CD4-positive, alpha-beta T cell (primary cell): ENCODE results near the gene SLC31A1. TPM values are rescaled to one million over a fixed set of nuclear protein-coding genes. Genes with fewer than 3 reads are reported as not detected.

Experiments used
- ATAC-seq: fragments of 200-7000 bp; cut with Tn5 transposase; one replicate; pipeline ENCODE4 v1.10.0; 2022; ENCODE audit warnings: mild to moderate bottlenecking; ENCODE audit not compliant: poor library complexity
- CTCF ChIA-PET: fragments of 350-600 bp; sonication (Branson Sonifier 250); formaldehyde crosslinking; loops from one replicate; lab custom pipeline; 2021; ENCODE audit warnings: antibody characterized with exemption, inconsistent platforms; lab: Charles Lee
- POLR2A ChIA-PET: fragments of 350-600 bp; sonication (Branson Sonifier 250); formaldehyde crosslinking; loops from one replicate; lab custom pipeline; 2021; ENCODE audit warnings: antibody characterized with exemption, inconsistent platforms; lab: Charles Lee
- DNase-seq, 14 experiments: peaks; one replicate each; pipeline ENCODE4 v3.0.0-alpha.2; 2013 to 2020; ENCODE audit warnings: mixed read lengths in 2 of 14
- H3K27ac ChIP-seq, 2 donors: one replicate each; pipeline versions ENCODE4 v1.5.1 to v1.7.0; 2013; ENCODE audit warnings: low read length in 2 of 2, low read depth in 1 of 2, mild to moderate bottlenecking in 1 of 2
- H3K27me3 ChIP-seq, 2 experiments: 1 replicate in 1 of 2; 2 replicates in 1 of 2; pipeline versions ENCODE4 v1.6.1 to v1.7.0; 2013; ENCODE audit warnings: low read length in 2 of 2, control low read depth in 1 of 2, mild to moderate bottlenecking in 1 of 2, moderate library complexity in 1 of 2; ENCODE audit not compliant: insufficient read depth in 2 of 2, control insufficient read depth in 1 of 2
- H3K36me3 ChIP-seq: one replicate; pipeline ENCODE4 v1.6.1; 2013; ENCODE audit warnings: low read length, control low read depth; ENCODE audit not compliant: insufficient read depth
- H3K4me1 ChIP-seq: one replicate; pipeline ENCODE4 v1.6.1; 2013; ENCODE audit warnings: low read length, control low read depth; ENCODE audit not compliant: insufficient read depth
- H3K4me3 ChIP-seq: one replicate; pipeline ENCODE4 v1.5.1; 2013; ENCODE audit warnings: mild to moderate bottlenecking, low read length, moderate library complexity
- H3K9me3 ChIP-seq, 2 experiments: 1 replicate in 1 of 2; 2 replicates in 1 of 2; pipeline versions ENCODE4 v1.6.1 to v1.7.0; 2013; ENCODE audit warnings: low read length in 2 of 2, mild to moderate bottlenecking in 2 of 2, control low read depth in 1 of 2, moderate library complexity in 1 of 2; ENCODE audit not compliant: control insufficient read depth in 1 of 2, insufficient read depth in 1 of 2
- H3K27ac Mint-ChIP-seq: one replicate; pipeline ENCODE4 v1.8.0; 2020; ENCODE audit warnings: mixed read lengths
- H3K27me3 Mint-ChIP-seq: one replicate; pipeline ENCODE4 v1.8.0; 2021; ENCODE audit warnings: mixed read lengths
- H3K36me3 Mint-ChIP-seq: one replicate; pipeline ENCODE4 v1.8.0; 2021; ENCODE audit warnings: low read depth, mixed read lengths
- H3K4me1 Mint-ChIP-seq: one replicate; pipeline ENCODE4 v1.8.0; 2021; ENCODE audit warnings: low read depth, mixed read lengths
- H3K4me3 Mint-ChIP-seq: one replicate; pipeline ENCODE4 v1.8.0; 2020; ENCODE audit warnings: mild to moderate bottlenecking, mixed read lengths
- H3K9me3 Mint-ChIP-seq: one replicate; pipeline ENCODE4 v1.8.0; 2020; ENCODE audit warnings: mixed read lengths
- intact Hi-C, 2 experiments: fragments of 100-400 bp; cut with DNase I in 1 of 2; cut with micrococcal nuclease in 1 of 2; formaldehyde crosslinking; loops; one replicate each; pipeline versions ENCODE4 v1.15.1 to v1.9.0; 2023 to 2025; cut with DNase I, micrococcal nuclease
- total RNA-seq, 174 experiments: library from RNA in 2 of 174; stranded (reverse) in 2 of 174; gene quantifications; one replicate each; pipeline ENCODE4 v1.2.3 and lab custom pipeline; 2021 to 2026
- TF ChIP-seq, protein P1 (sequence below): fragments of 200-600 bp; IDR thresholded peaks from one replicate; pipeline ENCODE4 v1.8.0; 2022; ENCODE audit warnings: antibody characterized with exemption, mild to moderate bottlenecking

The SLC31A1 gene
- total RNA-seq, 2 experiments from 2014 or later, result 12.1 to 12.3 TPM

GRCh38 chr9:113258282-113258681 is 36.9 kb downstream of the SLC31A1 start:
- DNase-seq (no peak), ATAC-seq (no peak)
- H3K36me3 ChIP-seq, result peaks cover 11% of the 10 kb centered on the region
- TF ChIP-seq, protein P1, sequence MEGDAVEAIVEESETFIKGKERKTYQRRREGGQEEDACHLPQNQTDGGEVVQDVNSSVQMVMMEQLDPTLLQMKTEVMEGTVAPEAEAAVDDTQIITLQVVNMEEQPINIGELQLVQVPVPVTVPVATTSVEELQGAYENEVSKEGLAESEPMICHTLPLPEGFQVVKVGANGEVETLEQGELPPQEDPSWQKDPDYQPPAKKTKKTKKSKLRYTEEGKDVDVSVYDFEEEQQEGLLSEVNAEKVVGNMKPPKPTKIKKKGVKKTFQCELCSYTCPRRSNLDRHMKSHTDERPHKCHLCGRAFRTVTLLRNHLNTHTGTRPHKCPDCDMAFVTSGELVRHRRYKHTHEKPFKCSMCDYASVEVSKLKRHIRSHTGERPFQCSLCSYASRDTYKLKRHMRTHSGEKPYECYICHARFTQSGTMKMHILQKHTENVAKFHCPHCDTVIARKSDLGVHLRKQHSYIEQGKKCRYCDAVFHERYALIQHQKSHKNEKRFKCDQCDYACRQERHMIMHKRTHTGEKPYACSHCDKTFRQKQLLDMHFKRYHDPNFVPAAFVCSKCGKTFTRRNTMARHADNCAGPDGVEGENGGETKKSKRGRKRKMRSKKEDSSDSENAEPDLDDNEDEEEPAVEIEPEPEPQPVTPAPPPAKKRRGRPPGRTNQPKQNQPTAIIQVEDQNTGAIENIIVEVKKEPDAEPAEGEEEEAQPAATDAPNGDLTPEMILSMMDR, result no peak
- Mint-ChIP-seq H3K27me3 (no peaks in the 10 kb centered on the region), H3K27ac (no peak overlapping the region), H3K4me3 (no peak overlapping the region), H3K36me3 (peaks cover 43% of the 10 kb centered on the region), H3K4me1 (no peaks in the 10 kb centered on the region), H3K9me3 (no peaks in the 10 kb centered on the region)
- intact Hi-C loops, result no loop called here
- ChIA-PET CTCF (no interaction called here), POLR2A (interaction anchor here (0.5 kb wide), 1 partner anchor 17 kb away, joined by 4 read pairs; no protein-coding TSS in a partner anchor)
- no peaks in the 10 kb centered on the region for H3K9me3 ChIP-seq
- H3K27ac ChIP-seq, result no peak overlapping the region
- no peaks in the 10 kb centered on the region for H3K27me3 ChIP-seq
- no peaks in the 10 kb centered on the region for H3K4me1 ChIP-seq
- no peak overlapping the region for H3K4me3 ChIP-seq

- Histone ChIP-seq H3K4me1 (no peaks in the 10 kb centered on the region), H3K4me3 (no peak overlapping the region), H3K27ac (no peak overlapping the region), H3K9me3 (no peaks in the 10 kb centered on the region), H3K36me3 (peaks cover 23% of the 10 kb centered on the region), H3K27me3 (no peaks in the 10 kb centered on the region)
- Mint-ChIP-seq H3K27me3 (no peaks in the 10 kb centered on the region), H3K9me3 (no peaks in the 10 kb centered on the region), H3K4me3 (no peak overlapping the region), H3K36me3 (peaks cover 56% of the 10 kb centered on the region), H3K4me1 (no peaks in the 10 kb centered on the region), H3K27ac (no peak overlapping the region)
- DNase-seq, result no peak
- ATAC-seq, result no peak
- TF ChIP-seq, protein P1, result no peak
- intact Hi-C loops, result no loop called here
- ChIA-PET POLR2A (no interaction called here), CTCF (no interaction called here)
These were observed 40.8 kb downstream of the SLC31A1 start for GRCh38 chr9:113261917-113262671.

GRCh38 chr9:113266174-113266573 is 44.8 kb downstream of the SLC31A1 start:
- Histone ChIP-seq H3K27ac (no peak overlapping the region), H3K9me3 (no peaks in the 10 kb centered on the region), H3K4me3 (no peak overlapping the region), H3K36me3 (peaks cover 50% of the 10 kb centered on the region), H3K4me1 (no peaks in the 10 kb centered on the region), H3K27me3 (no peaks in the 10 kb centered on the region)
- Mint-ChIP-seq H3K4me1 (peaks cover 15% of the 10 kb centered on the region), H3K27me3 (no peaks in the 10 kb centered on the region), H3K27ac (no peak overlapping the region), H3K4me3 (no peak overlapping the region), H3K9me3 (no peaks in the 10 kb centered on the region), H3K36me3 (peaks cover 58% of the 10 kb centered on the region)
- TF ChIP-seq, protein P1, result no peak
- ChIA-PET CTCF (no interaction called here), POLR2A (interaction anchor here (1.4 kb wide), 1 partner anchor 9 kb away, joined by 4 read pairs; the partner anchor contains the start of genes CDC26 and PRPF4)
- intact Hi-C loops, result no loop called here
- ATAC-seq, result no peak
- DNase-seq, result no peak
